HepG2 (cell line): ENCODE measurements around the gene CCNYL1. TPM values are rescaled to one million over a fixed set of nuclear protein-coding genes. Genes with fewer than 3 reads are reported as not detected.
A peak's percentile ranks its signal among the peaks of the same experiment; 100 is the strongest.

Experiments
- ATAC-seq: fragments of 200-7000 bp; cut with Tn5 transposase; 3 replicates; pipeline ENCODE4 v1.9.1; 2020; ENCODE audit warnings: mild to moderate bottlenecking, moderate library complexity
- BruUV-seq: library from RNA; stranded (reverse); fragments of 400-500 nt; replicated peaks from 2 replicates; lab custom pipeline; 2021; lab: Mats Ljungman, UMichigan
- CTCF ChIA-PET: fragments of 300-600 bp; formaldehyde crosslinking; extraction: SDS; loops from one replicate; lab custom pipeline; 2021; ENCODE audit warnings: low total read pairs, inconsistent platforms, low intra/inter-chr PET ratio; lab: Yijun Ruan, JAX
- POLR2A ChIA-PET: fragments of 350-600 bp; sonication (Branson Sonifier 250); formaldehyde crosslinking; loops from one replicate; lab custom pipeline; 2020; ENCODE audit warnings: antibody characterized with exemption, inconsistent platforms; lab: Yijun Ruan, JAX
- DNase-seq: peaks from one replicate; pipeline ENCODE4 v3.0.0-alpha.2; 2015; ENCODE audit warnings: low spot score
- FAIRE-seq: peaks from 3 replicates; lab custom pipeline; 2011; peaks lifted over from hg19 to GRCh38; lab: Jason Lieb, UNC
- H2AFZ ChIP-seq: one replicate; pipeline ENCODE4 v1.6.1; 2011; ENCODE audit warnings: low read length, inconsistent platforms
- H3K27ac ChIP-seq: fragments of 300-600 bp; 3 replicates; pipeline ENCODE4 v1.8.0; 2011; ENCODE audit warnings: mixed run types, mild to moderate bottlenecking, mixed read lengths, low read length, inconsistent platforms; ENCODE audit not compliant: insufficient read depth; ENCODE audit errors: extremely low read length
- H3K27me3 ChIP-seq, 2 experiments: fragments of 200-600 bp in 1 of 2; 2 replicates in 1 of 2; 3 replicates in 1 of 2; pipeline versions ENCODE4 v1.6.0 to v1.8.0; 2011; ENCODE audit warnings: low read length in 2 of 2, mild to moderate bottlenecking in 2 of 2, moderate library complexity in 2 of 2, inconsistent platforms in 1 of 2; ENCODE audit not compliant: insufficient read depth in 2 of 2, control insufficient read depth in 1 of 2
- H3K36me3 ChIP-seq, 2 experiments: fragments of 200-600 bp in 1 of 2; replicated peaks in 1 of 2; 2 replicates in 1 of 2; 3 replicates in 1 of 2; pipeline versions ENCODE4 v1.5.1 to v1.8.0; 2011; ENCODE audit warnings: low read length in 2 of 2, inconsistent platforms in 1 of 2; ENCODE audit not compliant: insufficient read depth in 2 of 2, control insufficient read depth in 1 of 2
- H3K4me1 ChIP-seq: 2 replicates; pipeline ENCODE4 v1.5.1; 2012; ENCODE audit warnings: low read length, inconsistent platforms; ENCODE audit not compliant: insufficient read depth
- H3K4me2 ChIP-seq: 2 replicates; pipeline ENCODE4 v1.6.0; 2011; ENCODE audit warnings: low read depth, low read length, inconsistent platforms
- H3K4me3 ChIP-seq, 3 experiments: fragments of 200-600 bp in 1 of 3; sonication (generic), shearing (Covaris generic) in 1 of 3; replicated peaks in 1 of 3; 2 replicates each; pipeline ENCODE4 v1.5.1; 2011 to 2016; ENCODE audit warnings: low read length in 3 of 3, inconsistent platforms in 2 of 3, low read depth in 2 of 3, mild to moderate bottlenecking in 2 of 3, control low read depth in 1 of 3, mixed read lengths in 1 of 3; ENCODE audit not compliant: insufficient read depth in 1 of 3
- H3K79me2 ChIP-seq: one replicate; pipeline ENCODE4 v1.6.1; 2011; ENCODE audit warnings: low read length, inconsistent platforms; ENCODE audit not compliant: insufficient read depth
- H3K9ac ChIP-seq: 2 replicates; pipeline ENCODE4 v1.6.0; 2011; ENCODE audit warnings: mild to moderate bottlenecking, low read depth, low read length, inconsistent platforms; ENCODE audit not compliant: insufficient read depth
- H3K9me3 ChIP-seq: 2 replicates; pipeline ENCODE4 v1.5.1; 2012; ENCODE audit warnings: mild to moderate bottlenecking, low read length
- H4K20me1 ChIP-seq: 2 replicates; pipeline ENCODE4 v1.6.0; 2011; ENCODE audit warnings: inconsistent platforms, mild to moderate bottlenecking, low read length, moderate library complexity; ENCODE audit not compliant: insufficient read depth
- DZIP1 ChIP-seq: sonication (generic); formaldehyde crosslinking; IDR thresholded peaks from 2 replicates; pipeline ENCODE4 v1.5.0; 2020; ENCODE audit warnings: mild to moderate bottlenecking, missing genetic modification reagents
- HDAC6 ChIP-seq: fragments of 200-600 bp; sonication (generic); IDR thresholded peaks from 2 replicates; pipeline ENCODE4 v1.7.0; 2017; ENCODE audit warnings: mild to moderate bottlenecking, antibody characterized with exemption, low read length, low read depth
- HMGXB4 ChIP-seq, 2 experiments: sonication (generic) in 1 of 2; formaldehyde crosslinking in 1 of 2; IDR thresholded peaks; 2 replicates each; pipeline versions ENCODE4 v1.4.0 to v1.6.1; 2018 to 2020; ENCODE audit warnings: missing genetic modification reagents in 2 of 2, borderline replicate concordance in 1 of 2, low read depth in 1 of 2, mild to moderate bottlenecking in 1 of 2, missing biosample characterization in 1 of 2
- NFYC ChIP-seq: IDR thresholded peaks from 2 replicates; pipeline ENCODE4 v1.6.1; 2016; ENCODE audit warnings: missing genetic modification reagents, missing compliant biosample characterization
- RFXANK ChIP-seq: IDR thresholded peaks from 2 replicates; pipeline ENCODE4 v1.6.1; 2016
- THRA ChIP-seq: sonication (generic); formaldehyde crosslinking; IDR thresholded peaks from 2 replicates; pipeline ENCODE4 v1.4.0; 2020; ENCODE audit warnings: missing genetic modification reagents, borderline replicate concordance
- ZFP90 ChIP-seq: sonication (generic); formaldehyde crosslinking; IDR thresholded peaks from 2 replicates; pipeline ENCODE4 v1.8.0; 2022; ENCODE audit warnings: missing genetic modification reagents, mild to moderate bottlenecking, inconsistent platforms, borderline replicate concordance
- ZNF160 ChIP-seq: sonication (generic); formaldehyde crosslinking; IDR thresholded peaks from 2 replicates; pipeline ENCODE4 v1.8.0; 2022; ENCODE audit warnings: mild to moderate bottlenecking, inconsistent platforms, missing genetic modification reagents
- ZNF256 ChIP-seq: sonication (generic); formaldehyde crosslinking; conservative IDR thresholded peaks from 2 replicates; pipeline ENCODE4 v1.4.0; 2020; ENCODE audit warnings: missing genetic modification reagents
- ZNF496 ChIP-seq: sonication (generic); formaldehyde crosslinking; IDR thresholded peaks from 2 replicates; pipeline ENCODE4 v1.8.1; 2023; ENCODE audit warnings: mild to moderate bottlenecking, moderate library complexity, missing genetic modification reagents; ENCODE audit not compliant: insufficient replicate concordance
- ZNF546 ChIP-seq: sonication (generic); formaldehyde crosslinking; conservative IDR thresholded peaks from 2 replicates; pipeline ENCODE4 v1.8.1; 2023; ENCODE audit warnings: mild to moderate bottlenecking, missing genetic modification reagents
- WGBS: methylation state at CpG from one replicate; pipeline ENCODE4 v1.1.6; 2017; ENCODE audit warnings: low lambda C conversion rate; 5-methylcytosine and 5-hydroxymethylcytosine counted together
- in situ Hi-C: cut with HindIII; loops from 2 replicates; pipeline ENCODE4 v1.10.0; 2017; ENCODE audit warnings: low pct_unique_long_range_greater_than_20kb; ENCODE audit not compliant: extremely low pct_ligation_motif_present
- intact Hi-C: fragments of 100-400 bp; cut with micrococcal nuclease; formaldehyde crosslinking; loops from one replicate; pipeline ENCODE4 v1.10.0; 2022; ENCODE audit not compliant: unreplicated experiment
- polyA plus RNA-seq, 8 experiments: library from polyadenylated mRNA; depleted of rRNA in 3 of 8; stranded (reverse) in 7 of 8; unstranded in 1 of 8; fragments of >200 nt; fragmentation: Illumina TruSeq in 4 of 8; extraction: Trizol in 4 of 8; gene quantifications; 2 replicates each; pipeline versions ENCODE4 v1.2.1 to v1.2.3, GENCODE V29; 2011 to 2016; ENCODE audit warnings: low read depth in 4 of 8, missing spikeins in 1 of 8, mixed read lengths in 1 of 8; ENCODE audit not compliant: insufficient read depth in 1 of 8
- total RNA-seq, 5 experiments: library from RNA; depleted of rRNA; stranded (reverse); fragments of >200 nt; fragmentation: Illumina TruSeq; extraction: Trizol; gene quantifications; 2 replicates each; pipeline ENCODE4 v1.2.3, GENCODE V29; 2016; ENCODE audit warnings: low read depth in 1 of 5

Gene CCNYL1
- total and polyA plus RNA-seq, 2 of the 13 experiments (the other 11 are each of a cell fraction or from before 2014, with no cell fraction given), result 12.5 to 16.2 TPM

- Histone ChIP-seq H3K4me2 (peak overlapping the region; percentile 73), H3K36me3 (peaks cover 2 to 15% of the 10 kb centered on the region in 2 experiments; a peak in 4 of 5 replicates)
- no peak for TF ChIP-seq ZNF496 (CRISPR knock-in tag)
- 0 out of 2 replicates have a peak, but pooled peaks have one; percentile 33 for TF ChIP-seq THRA (CRISPR knock-in tag)
- TF ChIP-seq ZNF160 (CRISPR knock-in tag), result no peak
- TF ChIP-seq DZIP1 (CRISPR knock-in tag), result no peak
- no peak for TF ChIP-seq ZFP90 (CRISPR knock-in tag)
- TF ChIP-seq RFXANK (CRISPR knock-in tag), result peak; percentile 67; the same call in 1 of the 2 replicates
- TF ChIP-seq ZNF546 (CRISPR knock-in tag), result no peak
- TF ChIP-seq HMGXB4 (CRISPR knock-in tag; IDR thresholded peaks at IDR 0.05; ENCODE audit: borderline replicate concordance in 1 of 2, low read depth in 1 of 2), result peak; percentile 56 to 62; a peak in 2 of 4 replicates
- TF ChIP-seq HDAC6, result no peak
- TF ChIP-seq ZNF256 (CRISPR knock-in tag), result no peak
- TF ChIP-seq NFYC (CRISPR knock-in tag), result peak; percentile 9; the same call in 1 of the 2 replicates
Observed at GRCh38 chr2:207734264-207734635, 22.8 kb downstream of the CCNYL1 start.

More at GRCh38 chr2:207734264-207734635, 22.8 kb downstream of the CCNYL1 start:
- Histone ChIP-seq H4K20me1 (no peaks in the 10 kb centered on the region), H2AFZ (no peak overlapping the region), H3K27ac (peak overlapping the region; percentile 89), H3K9me3 (no peaks in the 10 kb centered on the region), H3K79me2 (peaks cover 3% of the 10 kb centered on the region), H3K27me3 (no peaks in the 10 kb centered on the region), H3K4me3 (peak overlapping the region; percentile 29 to 50 (median 40); a peak in 4 of 6 replicates), H3K9ac (peak overlapping the region; percentile 65), H3K4me1 (peaks cover 34% of the 10 kb centered on the region)
- ChIA-PET POLR2A (interaction anchor here (1.0 to 3.1 kb wide), 22 partner anchors 8 to 532 kb away, joined by 3 to 60 read pairs (median 4); partner anchors contain the start of genes CCNYL1, CREB1, IDH1 and METTL21A), CTCF (interaction anchor here (1.2 to 1.9 kb wide), 3 partner anchors 23 to 109 kb away, joined by 3 to 9 read pairs (median 4); partner anchors contain the start of genes CCNYL1 and METTL21A)
- BruUV-seq, result TSS peak; percentile 68
- intact Hi-C loops (loop anchor here (1.0 to 2.0 kb wide), 4 partner anchors 23 to 201 kb away; partner anchors contain the start of genes CCNYL1 and METTL21A), in situ Hi-C loops (loop anchor here (10.0 kb wide), 1 partner anchor 109 kb away; the partner anchor contains the start of gene METTL21A)
- DNase-seq, result peak; percentile 75
- peak; percentile 94 for ATAC-seq
- WGBS, result 9% methylated on average over 3 of the region's 3 CpGs
- peak; percentile 54 for FAIRE-seq
